ENCODE measurements around the gene SLC45A1. TPM values are rescaled to one million over a fixed set of nuclear protein-coding genes. Genes with fewer than 3 reads are reported as not detected.

The SLC45A1 gene
- total RNA-seq, 3 donors from 2014 or later (not counting 1 experiment from before 2014, with no cell fraction given), result 0.45 to 0.68 (median 0.52) TPM

- WGBS (ENCODE audit: insufficient coverage), result 90% methylated on average over 11 of the region's 11 CpGs
- H3K9me3 Mint-ChIP-seq, result no peaks in the 10 kb centered on the region
- peaks cover 0 to 4% of the 10 kb centered on the region in 2 donors for H3K27me3 Mint-ChIP-seq (ENCODE audit: low read depth in 2 of 2)
- Histone ChIP-seq H3K27me3 (ENCODE audit: control insufficient read depth, insufficient read depth, low read length) (no peaks in the 10 kb centered on the region), H3K27ac (ENCODE audit: low read length) (no peak overlapping the region), H3K9me3 (ENCODE audit: control insufficient read depth, insufficient read depth, low read length) (no peaks in the 10 kb centered on the region), H3K36me3 (ENCODE audit: control insufficient read depth, insufficient read depth, low read length) (no peaks in the 10 kb centered on the region), H3K4me1 (ENCODE audit: control insufficient read depth, insufficient read depth, low read length) (no peaks in the 10 kb centered on the region), H3K4me3 (ENCODE audit: low read length) (no peak overlapping the region)
- H3K27ac Mint-ChIP-seq, result no peak overlapping the region
- intact Hi-C loops (cut with micrococcal nuclease), result no loop called here
- H3K4me1 Mint-ChIP-seq, result no peaks in the 10 kb centered on the region
- ATAC-seq (no peak), DNase-seq (no peak)
- no peaks in the 10 kb centered on the region for H3K36me3 Mint-ChIP-seq
- no peak for TF ChIP-seq CTCF (IDR thresholded peaks at IDR 0.05)
- H3K4me3 Mint-ChIP-seq, result no peak overlapping the region
Measured at GRCh38 chr1:8343044-8343443, 25.1 kb downstream of the SLC45A1 start.

GRCh38 chr1:8343464-8344001 is 25.6 kb downstream of the SLC45A1 start:
- H3K27ac ChIP-seq (ENCODE audit: low read length), result no peak overlapping the region
- no peaks in the 10 kb centered on the region for H3K36me3 ChIP-seq (ENCODE audit: control insufficient read depth, insufficient read depth, low read length)
- Mint-ChIP-seq H3K27me3 (ENCODE audit: low read depth in 2 of 2) (peaks cover 0 to 4% of the 10 kb centered on the region in 2 donors), H3K9me3 (no peaks in the 10 kb centered on the region), H3K36me3 (no peaks in the 10 kb centered on the region), H3K27ac (no peak overlapping the region), H3K4me1 (no peaks in the 10 kb centered on the region), H3K4me3 (no peak overlapping the region)
- DNase-seq, result no peak
- no peak for TF ChIP-seq CTCF (IDR thresholded peaks at IDR 0.05)
- H3K27me3 ChIP-seq (ENCODE audit: control insufficient read depth, insufficient read depth, low read length), result no peaks in the 10 kb centered on the region
- no peaks in the 10 kb centered on the region for H3K9me3 ChIP-seq (ENCODE audit: control insufficient read depth, insufficient read depth, low read length)
- peaks cover under 1% of the 10 kb centered on the region for H3K4me1 ChIP-seq (ENCODE audit: control insufficient read depth, insufficient read depth, low read length)
- 92% methylated on average over 32 of the region's 32 CpGs for WGBS (ENCODE audit: insufficient coverage)
- H3K4me3 ChIP-seq (ENCODE audit: low read length), result no peak overlapping the region
- intact Hi-C loops (cut with micrococcal nuclease), result no loop called here
- no peak for ATAC-seq

- H3K9me3 ChIP-seq (ENCODE audit: control insufficient read depth, insufficient read depth, low read length), result no peaks in the 10 kb centered on the region
- Mint-ChIP-seq H3K27me3 (ENCODE audit: low read depth in 2 of 2) (peaks cover 0 to 8% of the 10 kb centered on the region in 2 donors), H3K9me3 (no peaks in the 10 kb centered on the region), H3K4me1 (peaks cover 5 to 6% of the 10 kb centered on the region in 2 donors), H3K36me3 (no peaks in the 10 kb centered on the region), H3K4me3 (no peak overlapping the region), H3K27ac (no peak overlapping the region)
- ATAC-seq, result no peak
- H3K27me3 ChIP-seq (ENCODE audit: control insufficient read depth, insufficient read depth, low read length), result no peaks in the 10 kb centered on the region
- peaks cover 6% of the 10 kb centered on the region for H3K4me1 ChIP-seq (ENCODE audit: control insufficient read depth, insufficient read depth, low read length)
- intact Hi-C loops (cut with micrococcal nuclease), result no loop called here
- no peak for TF ChIP-seq CTCF (IDR thresholded peaks at IDR 0.05)
- 92% methylated on average over 10 of the region's 10 CpGs for WGBS (ENCODE audit: insufficient coverage)
- no peak overlapping the region for H3K27ac ChIP-seq (ENCODE audit: low read length)
- DNase-seq, result no peak
- no peak overlapping the region for H3K4me3 ChIP-seq (ENCODE audit: low read length)
- no peaks in the 10 kb centered on the region for H3K36me3 ChIP-seq (ENCODE audit: control insufficient read depth, insufficient read depth, low read length)
Measured at GRCh38 chr1:8344893-8345507, 27.1 kb downstream of the SLC45A1 start.
